HG03457 (cell line): ENCODE measurements around the gene TMPRSS2.

Experiments used
- ATAC-seq: cut with Tn5 transposase; IDR thresholded peaks from one replicate; pipeline ENCODE4 v1.9.1; 2021; ENCODE audit warnings: moderate number of reproducible peaks; ENCODE audit not compliant: unreplicated experiment

The TMPRSS2 gene

GRCh38 chr21:41507521-41508414 is at the start of gene TMPRSS2:
Gene TMPRSS2, minus strand, starts transcription at chr21:41508158. Its CDS starts 10,025 bp downstream, at chr21:41498133.
- no peak for ATAC-seq

GRCh38 chr21:41555057-41555456 is 47.1 kb upstream of the TMPRSS2 start:
- ATAC-seq = no peak

- no peak for ATAC-seq
Measured at GRCh38 chr21:41552254-41552653, 44.3 kb upstream of the TMPRSS2 start.

- no peak for ATAC-seq
Measured at GRCh38 chr21:41548781-41549180, 40.8 kb upstream of the TMPRSS2 start.

GRCh38 chr21:41547111-41547510 is 39.2 kb upstream of the TMPRSS2 start:
- no peak for ATAC-seq

GRCh38 chr21:41545500-41546359 is 37.8 kb upstream of the TMPRSS2 start:
- no peak for ATAC-seq

DNA sequence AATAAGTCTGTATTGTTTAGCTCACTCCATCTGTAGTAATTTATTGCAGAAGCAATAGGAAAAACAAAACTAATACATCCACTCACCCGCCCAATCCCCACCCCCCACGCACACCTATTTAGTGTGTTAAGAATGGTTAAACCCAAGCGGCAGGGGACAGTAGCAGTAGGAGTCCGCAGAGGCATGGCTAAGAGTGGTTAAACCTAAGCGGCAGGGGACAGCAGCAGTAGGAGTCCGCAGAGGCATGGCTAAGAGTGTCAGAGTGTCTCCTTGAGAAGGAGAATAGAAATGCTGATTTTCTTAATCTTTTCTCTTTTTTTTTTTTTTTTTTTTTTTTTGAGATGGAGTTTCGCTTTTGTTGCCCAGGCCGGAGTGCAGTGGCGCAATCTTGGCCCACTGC is 34.8 kb upstream of the TMPRSS2 start:
- ATAC-seq = no peak

DNA sequence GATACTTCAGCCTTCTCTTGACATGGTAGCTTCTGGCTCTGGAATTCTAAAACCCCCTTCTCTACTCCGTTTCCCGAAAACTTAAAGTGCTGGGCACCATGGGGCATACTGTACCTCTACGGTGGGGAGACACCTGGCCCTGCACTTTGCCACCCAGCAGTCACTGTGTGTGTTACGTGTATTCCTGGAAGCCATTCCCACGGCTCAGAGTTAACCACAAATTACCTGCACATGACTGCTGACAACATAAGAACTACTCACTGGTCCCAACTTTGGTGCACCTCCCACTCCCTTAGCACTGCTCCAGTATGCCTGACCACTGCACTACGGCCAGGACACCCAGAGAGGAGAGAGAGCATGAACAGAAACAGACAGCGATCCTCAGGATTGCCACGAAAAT is 29.4 kb upstream of the TMPRSS2 start:
- ATAC-seq = no peak

DNA sequence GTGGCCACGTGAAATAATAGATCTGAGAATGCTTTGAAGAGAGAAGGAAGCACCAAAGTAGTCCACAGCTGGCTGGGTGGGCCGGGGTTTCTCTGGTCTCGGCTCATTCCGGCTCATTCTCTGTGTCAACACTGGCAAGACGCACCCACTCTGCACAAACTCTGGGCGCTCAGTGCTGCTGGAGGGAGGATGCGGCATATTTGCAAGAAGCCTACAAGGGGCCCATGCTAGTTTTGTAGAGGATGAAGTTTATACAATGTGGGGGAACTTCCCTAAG is 28.8 kb upstream of the TMPRSS2 start:
- ATAC-seq = no peak

DNA sequence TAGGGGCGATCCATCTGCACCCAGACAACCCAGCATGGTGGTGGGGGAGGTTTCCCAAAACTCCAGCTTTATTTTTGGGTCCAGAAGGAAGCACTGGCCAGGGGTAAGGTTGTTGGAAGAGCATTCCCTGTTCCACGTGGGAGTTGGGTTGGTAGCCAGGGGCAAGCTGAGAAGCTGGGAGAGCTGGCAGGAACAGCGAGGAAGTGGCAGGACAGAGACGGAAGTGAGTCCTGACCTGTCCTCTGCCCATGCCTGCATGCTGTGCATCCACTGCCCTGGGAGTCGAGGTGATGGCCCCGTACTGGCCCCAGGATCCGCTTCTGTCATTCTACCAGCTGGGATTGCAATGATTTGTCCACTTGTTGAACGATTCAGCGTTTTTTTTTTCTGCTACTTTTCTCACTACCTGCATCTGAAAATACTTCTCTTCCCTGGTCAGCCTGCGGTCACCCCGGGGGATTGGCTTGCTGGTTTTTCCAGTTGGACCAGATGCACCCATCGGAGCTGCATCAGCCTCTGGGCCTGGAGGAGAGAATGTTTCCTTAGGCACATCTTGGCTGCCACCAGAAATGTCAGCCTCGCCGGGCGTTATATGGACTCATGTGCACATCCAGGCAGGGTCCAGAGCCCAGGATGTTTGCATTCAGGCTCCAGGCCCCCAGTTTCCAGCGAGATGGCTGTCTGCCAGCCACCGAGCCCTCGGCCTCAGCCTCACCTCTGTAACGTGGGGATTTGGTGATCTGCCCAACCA is 28.3 kb upstream of the TMPRSS2 start:
- no peak for ATAC-seq

- ATAC-seq = no peak
Measured at GRCh38 chr21:41530366-41530765, 22.4 kb upstream of the TMPRSS2 start.

- no peak for ATAC-seq
Measured at GRCh38 chr21:41529769-41530168, 21.8 kb upstream of the TMPRSS2 start.

DNA sequence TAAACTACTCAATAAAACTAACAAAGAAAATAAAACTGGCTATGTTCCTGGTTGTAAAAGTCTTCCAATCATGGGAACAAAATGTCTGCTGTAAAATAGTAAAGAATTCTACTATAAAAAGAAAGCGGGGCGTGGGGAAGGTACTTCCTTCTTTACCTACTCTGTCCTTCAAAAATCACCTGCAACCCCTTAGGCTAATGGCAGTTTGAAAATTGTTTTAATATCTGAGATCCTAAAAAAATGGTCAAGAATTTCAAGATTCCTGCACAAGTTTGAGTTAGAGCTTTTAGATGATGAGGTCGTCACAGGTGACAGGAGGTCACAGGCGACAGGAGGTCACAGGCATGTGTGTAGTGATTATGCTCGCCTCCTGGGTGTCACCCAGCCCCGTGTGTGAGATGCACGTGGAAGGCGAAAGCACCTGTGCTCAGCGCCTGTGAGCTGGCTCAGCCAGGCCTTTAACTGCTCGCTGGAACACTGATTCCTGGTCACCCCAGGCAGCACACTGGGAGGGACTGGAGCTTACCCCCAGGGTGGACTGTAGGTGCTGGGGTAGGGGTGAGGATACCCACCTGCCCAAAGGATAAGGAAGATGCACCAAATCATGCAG is 18.6 kb upstream of the TMPRSS2 start:
- ATAC-seq = no peak

GRCh38 chr21:41523175-41523574 is 15.2 kb upstream of the TMPRSS2 start:
- no peak for ATAC-seq

DNA sequence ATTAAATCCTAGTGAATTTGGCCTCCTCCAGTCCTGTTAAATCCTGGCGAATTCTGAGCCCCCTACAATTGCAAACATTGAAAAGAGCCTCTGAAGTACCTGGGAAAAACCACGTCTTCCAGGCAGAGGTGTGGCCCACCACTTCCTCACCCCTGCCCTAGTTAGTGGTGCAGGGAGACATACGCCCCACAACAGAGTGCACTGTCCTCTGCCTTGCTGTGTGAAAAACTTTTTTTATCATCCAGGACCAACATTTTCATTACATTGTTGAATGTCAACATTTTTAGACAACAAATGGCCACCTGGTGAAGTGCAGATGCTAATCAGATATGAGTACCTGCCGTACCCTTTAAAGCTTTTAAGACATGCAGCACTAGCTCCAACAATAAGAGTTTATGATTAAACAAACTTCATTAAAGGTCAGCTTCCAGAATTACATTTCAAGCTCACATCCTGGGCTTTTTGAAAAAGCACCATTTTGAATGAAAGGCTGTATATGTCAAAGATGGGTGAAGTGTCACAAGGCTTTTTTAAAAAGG is 13.6 kb upstream of the TMPRSS2 start:
- no peak for ATAC-seq

DNA sequence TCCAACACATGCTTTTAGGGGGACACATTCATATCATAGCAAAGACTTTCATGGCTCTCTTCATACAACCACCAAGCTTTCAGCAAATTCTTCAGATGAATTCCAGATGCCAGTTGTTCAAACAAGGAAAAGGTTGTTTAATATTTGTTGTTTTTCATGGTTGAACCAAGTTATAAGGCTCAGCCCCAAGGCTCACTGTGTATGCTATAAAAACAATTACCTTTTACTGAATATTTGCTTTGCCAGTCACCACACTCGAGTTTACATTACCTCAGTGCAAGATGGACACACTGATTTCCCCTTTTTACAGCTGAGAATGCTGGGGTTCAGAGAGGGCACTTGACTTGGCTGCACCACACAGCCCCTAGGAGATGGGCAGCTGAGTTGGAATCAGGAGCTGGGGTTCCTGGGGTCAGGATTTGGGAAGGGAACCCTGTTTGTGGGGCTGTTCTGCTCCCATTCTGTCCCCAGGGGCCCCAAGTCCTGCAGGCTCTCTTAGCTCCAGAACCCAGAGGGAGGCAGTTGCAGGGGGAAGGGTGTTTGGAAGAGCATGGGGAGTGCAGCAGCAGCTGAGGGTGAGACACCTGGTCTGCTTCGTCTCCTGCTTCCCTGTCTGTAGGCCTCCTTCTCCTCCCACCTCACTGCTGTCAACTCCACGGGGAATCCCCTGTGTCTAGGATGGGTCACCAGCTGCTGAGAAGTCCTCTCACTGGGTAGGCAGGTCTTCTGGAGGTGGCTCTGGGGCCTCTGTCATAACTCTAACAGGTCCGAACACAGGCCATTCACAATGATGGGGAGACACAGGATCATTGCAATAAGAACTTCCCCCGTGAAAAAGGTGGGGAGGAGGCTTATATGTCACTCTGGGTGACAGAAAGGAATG is 12.8 kb upstream of the TMPRSS2 start:
- ATAC-seq = no peak

DNA sequence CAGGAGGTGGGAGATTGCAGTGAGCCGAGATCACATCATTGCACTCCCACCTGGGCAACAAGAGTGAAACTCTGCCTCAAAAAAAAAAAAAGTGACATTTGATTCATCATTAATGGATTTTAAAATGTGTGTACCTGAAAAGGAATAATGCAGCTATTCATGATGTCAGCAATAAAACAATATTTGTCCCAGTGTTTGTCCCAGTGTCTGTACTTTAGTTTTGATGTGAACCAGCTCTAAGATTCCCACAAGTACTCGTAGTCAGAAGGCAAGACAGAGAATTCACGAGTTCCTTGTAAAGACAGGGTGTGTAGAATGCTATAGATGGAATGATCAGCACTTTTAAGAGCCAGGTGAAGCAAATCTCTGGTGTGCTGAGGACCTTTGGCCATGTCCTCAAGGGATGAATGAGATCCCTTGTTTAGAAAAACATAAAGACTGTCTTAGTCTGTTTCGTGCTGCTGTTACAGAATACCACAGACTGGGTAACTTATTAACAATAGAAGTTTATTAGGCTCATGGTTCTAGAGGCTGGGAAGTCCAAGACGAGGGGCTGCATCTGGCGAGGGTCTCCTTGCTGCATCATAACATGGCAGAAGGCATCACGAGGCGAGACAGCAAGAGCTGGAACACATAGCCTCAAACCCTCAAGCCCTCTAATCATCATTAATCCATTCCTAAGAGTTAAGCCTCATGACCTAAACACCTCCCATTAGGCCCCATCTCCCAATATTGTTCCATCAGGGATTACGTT is 12.0 kb upstream of the TMPRSS2 start:
- ATAC-seq = no peak

DNA sequence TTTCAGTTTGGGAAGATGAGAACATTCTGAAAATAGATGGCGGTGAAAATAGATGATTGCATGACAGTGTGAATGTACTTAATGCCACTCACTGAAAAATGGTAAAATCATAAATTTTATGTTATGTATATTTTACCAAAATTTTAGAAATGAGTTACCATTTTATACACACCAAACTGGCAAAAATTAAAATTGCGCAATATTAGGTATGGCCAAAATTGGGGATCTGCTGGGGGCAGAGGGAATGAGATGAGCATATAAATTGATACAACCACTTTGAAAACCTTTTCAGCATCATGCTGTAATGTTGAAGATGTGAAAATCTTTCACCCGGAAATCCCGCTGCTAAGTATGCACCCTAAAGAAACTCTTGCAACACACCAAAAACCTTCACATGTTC is 10.8 kb upstream of the TMPRSS2 start:
- no peak for ATAC-seq

GRCh38 chr21:41511858-41512257 is 3.9 kb upstream of the TMPRSS2 start:
- ATAC-seq = no peak
